Astrocyte of the spinal cord (primary cell): ENCODE data around the gene LMTK3.

Experiments
- DNase-seq: peaks from one replicate; pipeline ENCODE4 v3.0.0; 2011; ENCODE audit warnings: low read depth, low spot score
- H3K4me3 ChIP-seq: 2 replicates; pipeline ENCODE4 v1.5.1; 2011; ENCODE audit warnings: low read depth, mild to moderate bottlenecking, low read length, moderate library complexity
- CTCF ChIP-seq: IDR thresholded peaks from 2 replicates; pipeline ENCODE4 v1.5.1; 2012; ENCODE audit warnings: low read depth, mild to moderate bottlenecking, low read length, inconsistent platforms
- in situ Hi-C: cut with HindIII; loops from 2 replicates; pipeline ENCODE4 v1.10.0; 2017; ENCODE audit warnings: low sequenced_read_pairs

The LMTK3 gene

GRCh38 chr19:48508729-48509411 lies 2.8 kb downstream of the LMTK3 start:
- H3K4me3 ChIP-seq: no peak overlapping the region
- no peak for DNase-seq
- TF ChIP-seq CTCF: no peak
- in situ Hi-C loops: no loop called here

- in situ Hi-C loops: no loop called here
- no peak for TF ChIP-seq CTCF
- H3K4me3 ChIP-seq: no peak overlapping the region
- no peak for DNase-seq
Observed at GRCh38 chr19:48507911-48508439, 3.7 kb downstream of the LMTK3 start.

DNA sequence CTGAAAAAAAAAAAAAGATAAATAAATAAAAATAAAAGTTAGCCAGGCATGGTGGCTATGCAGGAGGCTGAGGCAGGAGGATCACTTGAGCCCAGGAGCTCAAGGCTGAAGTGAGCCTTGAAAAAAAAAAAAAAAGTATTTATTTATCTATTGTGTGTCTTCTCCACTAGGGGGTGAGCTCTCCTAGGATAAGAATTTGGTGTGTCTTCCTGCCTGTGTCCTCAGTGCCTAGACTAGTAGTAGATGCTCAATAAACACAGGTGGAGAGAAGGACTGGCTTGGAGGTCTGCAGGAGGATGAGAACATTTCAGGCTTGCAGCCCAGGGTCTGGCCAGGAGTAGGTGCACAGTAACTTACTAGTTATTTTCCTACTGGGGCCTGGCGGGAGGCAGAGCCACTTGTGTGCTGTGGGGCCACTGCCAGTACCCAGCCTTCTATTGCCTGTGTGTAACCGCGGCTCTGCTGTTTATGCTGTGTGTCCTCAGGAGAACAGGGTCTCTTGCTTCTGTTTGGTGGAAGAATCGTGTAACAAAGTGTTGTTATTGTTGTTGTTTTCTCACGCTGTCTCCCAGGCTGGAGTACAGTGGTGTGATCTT lies 5.4 kb downstream of the LMTK3 start:
- in situ Hi-C loops: no loop called here
- no peak overlapping the region for H3K4me3 ChIP-seq
- peak; percentile 36 for TF ChIP-seq CTCF
- DNase-seq: peak; percentile 33

- in situ Hi-C loops: no loop called here
- no peak for DNase-seq
- H3K4me3 ChIP-seq: no peak overlapping the region
- TF ChIP-seq CTCF: no peak
Observed at GRCh38 chr19:48502350-48503018, 9.2 kb downstream of the LMTK3 start.

GRCh38 chr19:48501494-48502349 lies 9.9 kb downstream of the LMTK3 start:
- in situ Hi-C loops: no loop called here
- no peak for DNase-seq

More at GRCh38 chr19:48501494-48502349, 9.9 kb downstream of the LMTK3 start:
- TF ChIP-seq CTCF: no peak
- H3K4me3 ChIP-seq: no peak overlapping the region
